ENCODE results near the gene WDR46.

The WDR46 gene

DNA sequence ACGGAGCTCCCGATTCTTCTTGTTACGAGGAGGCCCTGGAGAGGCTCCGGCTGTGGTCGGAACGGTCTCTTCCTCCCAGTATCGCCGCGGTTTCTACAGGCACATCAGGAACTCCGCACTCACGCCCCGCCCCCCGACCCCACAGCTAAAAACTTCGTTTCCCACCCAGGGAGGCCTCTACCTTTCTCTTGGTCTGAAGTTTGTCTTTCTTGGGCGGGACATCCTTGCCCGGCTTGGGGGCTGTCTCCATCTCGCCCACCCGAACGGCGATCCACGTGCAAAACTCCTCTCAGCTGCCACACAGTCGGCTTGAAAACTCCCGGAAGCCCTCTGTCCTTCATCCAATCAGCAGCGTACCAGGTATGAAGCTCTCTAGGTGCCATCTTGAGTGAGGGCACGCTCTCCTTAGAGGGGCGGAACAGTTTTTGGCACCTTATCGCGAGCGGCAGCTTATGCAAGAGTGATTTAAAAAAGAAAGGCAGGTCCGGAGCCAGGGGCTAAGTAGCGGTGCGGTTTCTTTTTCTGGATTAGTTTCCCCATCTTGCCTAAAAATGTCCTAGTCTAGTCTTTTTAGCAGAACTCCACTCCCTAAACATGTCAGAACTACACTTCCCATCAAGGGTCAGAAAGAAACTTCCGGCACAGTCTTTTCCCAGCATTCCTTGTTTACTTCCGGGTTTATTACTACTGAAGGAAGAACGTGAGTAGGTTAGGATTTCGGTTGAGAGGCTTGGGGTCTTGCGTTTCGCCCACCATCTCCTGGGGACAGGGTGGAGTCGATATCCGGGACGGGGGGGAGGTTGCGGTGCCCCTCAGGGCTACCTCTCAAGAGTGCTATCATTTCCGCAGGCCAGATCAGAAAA, at the start of gene WDR46, which contains the start of gene PFDN6:
Gene WDR46, minus strand, starts transcription at position 319 of the 863 bp plus-strand sequence. Its CDS starts 69 bp downstream, at position 250.
Gene PFDN6, plus strand, starts transcription at position 681 of the 863 bp plus-strand sequence. CDS start 256 bp downstream, outside the sequence.
- DNase-seq, result peak; percentile 82

DNA sequence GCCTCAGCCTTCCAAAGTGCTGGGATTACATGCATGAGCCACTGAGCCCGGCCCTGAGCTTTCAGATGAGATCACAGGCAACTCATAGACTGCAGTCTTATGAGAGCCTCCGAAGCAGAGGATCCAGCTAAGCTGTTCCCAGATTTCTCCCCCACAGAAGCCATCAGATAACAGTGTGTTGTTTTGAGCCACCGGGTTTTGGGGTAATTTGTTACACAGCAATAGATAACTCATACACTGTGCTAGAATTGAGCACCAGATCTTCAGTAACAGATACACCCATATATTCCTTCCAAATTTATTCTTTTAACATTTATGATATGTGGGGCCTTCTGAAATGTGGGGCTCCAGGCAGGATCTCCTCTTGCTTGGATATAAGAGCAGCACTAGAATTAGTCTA, 47.5 kb upstream of the WDR46 start:
- DNase-seq, result no peak

DNA sequence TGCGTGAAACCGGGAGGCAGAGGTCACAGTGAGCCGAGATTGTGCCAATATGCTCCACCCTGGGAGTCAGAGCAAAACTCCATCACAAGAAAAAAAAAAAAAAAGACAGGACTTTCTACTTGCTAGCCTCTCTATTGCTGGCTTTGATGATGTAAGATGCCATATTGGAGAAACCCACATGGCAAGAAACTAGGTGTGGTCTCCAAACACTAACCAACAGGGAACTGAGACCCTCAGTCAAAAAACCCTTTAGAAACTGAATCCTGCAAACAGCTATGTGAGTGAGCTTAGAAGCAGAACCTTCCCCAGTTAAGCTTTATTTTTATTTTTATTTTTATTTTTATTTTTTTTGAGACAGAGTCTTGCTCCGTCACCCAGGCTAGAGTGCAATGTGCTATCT, 46.9 kb upstream of the WDR46 start:
- no peak for DNase-seq

GRCh38 chr6:33333666-33334065, 44.6 kb upstream of the WDR46 start:
- DNase-seq, result no peak

- no peak for DNase-seq
Measured at GRCh38 chr6:33330736-33331135, 41.7 kb upstream of the WDR46 start.

DNA sequence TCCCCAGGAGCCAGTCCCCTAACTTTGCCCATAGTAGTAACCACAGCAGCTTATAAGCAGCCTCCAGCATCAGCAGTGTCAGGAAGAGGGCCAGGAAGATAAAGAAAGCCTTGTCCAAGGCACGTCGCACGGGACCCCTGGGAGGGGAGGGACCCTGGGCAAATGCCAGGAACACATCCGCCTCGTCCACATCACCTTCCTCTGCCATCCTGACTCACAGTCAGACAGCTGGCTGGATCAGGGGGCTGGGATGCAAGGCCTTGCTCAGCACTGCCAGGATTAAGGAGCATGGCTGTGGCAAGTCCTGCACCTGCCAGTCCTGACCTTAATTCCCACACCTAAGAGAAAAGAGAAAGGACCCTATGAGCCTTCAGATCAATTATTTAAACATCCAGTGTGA, 40.0 kb upstream of the WDR46 start:
- no peak for DNase-seq

DNA sequence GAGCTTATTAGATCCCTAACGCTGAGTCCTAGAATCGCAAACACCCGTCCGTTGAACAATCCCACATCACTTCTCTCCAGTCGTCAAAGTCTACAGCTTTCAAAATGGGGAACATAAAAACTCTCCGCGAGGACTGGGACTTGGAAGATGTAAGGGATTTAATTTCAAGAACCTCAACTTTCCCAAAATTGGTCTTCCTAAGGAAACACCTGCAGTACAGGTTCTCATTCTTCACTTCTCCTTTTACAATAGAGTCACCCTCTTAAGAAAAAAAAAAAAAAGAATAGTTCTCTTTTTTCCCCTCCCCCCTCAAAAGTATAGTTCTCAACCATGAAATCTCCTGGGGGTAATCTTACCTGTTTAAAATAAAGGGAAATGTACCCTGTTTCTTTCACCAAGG, 35.1 kb upstream of the WDR46 start:
- DNase-seq, result no peak

- DNase-seq, result no peak
Measured at GRCh38 chr6:33323623-33323948, 34.5 kb upstream of the WDR46 start.

- no peak for DNase-seq
Measured at GRCh38 chr6:33321227-33321626, 32.2 kb upstream of the WDR46 start.

- no peak for DNase-seq
Measured at GRCh38 chr6:33320315-33321181, 31.5 kb upstream of the WDR46 start.

GRCh38 chr6:33319939-33320314, 30.9 kb upstream of the WDR46 start:
- no peak for DNase-seq

- DNase-seq, result no peak
Measured at GRCh38 chr6:33318426-33319073, 29.5 kb upstream of the WDR46 start.

GRCh38 chr6:33317669-33318425, 28.8 kb upstream of the WDR46 start, which contains the start of gene ZBTB22:
Gene ZBTB22 (minus strand): TSS chr6:33317744. CDS start chr6:33316916, 828 bp downstream.
- DNase-seq, result peak; percentile 98

DNA sequence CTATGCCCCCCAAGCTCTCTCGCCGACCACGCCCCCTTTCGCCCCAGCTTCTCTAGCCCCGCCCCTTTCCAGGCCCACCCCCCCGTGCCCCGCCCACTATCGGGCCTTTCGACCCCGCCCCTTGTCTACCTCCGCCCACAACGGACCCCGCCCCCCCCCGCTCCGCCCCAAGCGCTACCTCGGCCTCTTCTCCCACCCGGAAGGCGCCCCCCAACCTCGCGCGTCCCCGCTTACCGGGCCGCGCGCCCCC, 28.3 kb upstream of the WDR46 start:
- DNase-seq, result peak; percentile 79

DNA sequence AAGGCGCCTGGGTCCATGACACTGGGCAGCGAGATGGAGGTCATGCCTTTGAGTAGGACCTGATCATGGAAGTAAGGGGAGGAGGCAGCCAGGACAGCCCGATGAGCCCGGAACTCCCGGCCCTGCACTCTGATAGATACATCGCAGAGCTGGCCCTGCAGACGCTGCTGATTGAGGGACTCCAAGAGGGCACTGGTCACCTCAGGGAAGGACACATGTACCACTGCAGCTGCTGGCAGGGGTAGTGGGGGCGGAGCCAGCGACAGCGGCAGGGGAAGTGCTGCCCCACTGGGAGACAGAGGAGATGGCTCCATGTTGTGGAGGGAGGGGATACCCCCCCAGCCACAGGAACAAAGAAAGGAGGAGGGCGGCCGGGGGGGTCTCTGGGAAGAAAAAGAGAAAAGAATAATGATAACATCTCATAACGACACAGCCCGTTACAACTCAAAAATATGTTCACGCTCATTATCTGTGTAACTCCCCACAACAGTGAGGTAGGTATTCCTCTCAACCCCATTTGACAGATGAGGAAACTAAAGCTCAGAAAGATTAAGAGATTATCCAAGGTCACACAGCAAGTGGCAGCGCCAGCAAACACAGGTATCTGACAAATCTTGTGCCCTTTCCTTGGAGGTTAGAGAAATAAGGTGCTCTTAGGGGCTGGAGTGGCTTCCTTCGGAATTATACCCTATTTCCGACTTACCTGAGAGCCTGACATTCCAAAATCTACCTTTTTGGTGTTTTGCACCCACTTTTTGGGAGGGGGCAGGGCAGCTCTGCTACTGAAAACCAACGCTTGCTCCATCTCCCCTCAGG, 27.8 kb upstream of the WDR46 start:
- no peak for DNase-seq

- DNase-seq, result no peak
Measured at GRCh38 chr6:33315793-33316602, 27.0 kb upstream of the WDR46 start.

DNA sequence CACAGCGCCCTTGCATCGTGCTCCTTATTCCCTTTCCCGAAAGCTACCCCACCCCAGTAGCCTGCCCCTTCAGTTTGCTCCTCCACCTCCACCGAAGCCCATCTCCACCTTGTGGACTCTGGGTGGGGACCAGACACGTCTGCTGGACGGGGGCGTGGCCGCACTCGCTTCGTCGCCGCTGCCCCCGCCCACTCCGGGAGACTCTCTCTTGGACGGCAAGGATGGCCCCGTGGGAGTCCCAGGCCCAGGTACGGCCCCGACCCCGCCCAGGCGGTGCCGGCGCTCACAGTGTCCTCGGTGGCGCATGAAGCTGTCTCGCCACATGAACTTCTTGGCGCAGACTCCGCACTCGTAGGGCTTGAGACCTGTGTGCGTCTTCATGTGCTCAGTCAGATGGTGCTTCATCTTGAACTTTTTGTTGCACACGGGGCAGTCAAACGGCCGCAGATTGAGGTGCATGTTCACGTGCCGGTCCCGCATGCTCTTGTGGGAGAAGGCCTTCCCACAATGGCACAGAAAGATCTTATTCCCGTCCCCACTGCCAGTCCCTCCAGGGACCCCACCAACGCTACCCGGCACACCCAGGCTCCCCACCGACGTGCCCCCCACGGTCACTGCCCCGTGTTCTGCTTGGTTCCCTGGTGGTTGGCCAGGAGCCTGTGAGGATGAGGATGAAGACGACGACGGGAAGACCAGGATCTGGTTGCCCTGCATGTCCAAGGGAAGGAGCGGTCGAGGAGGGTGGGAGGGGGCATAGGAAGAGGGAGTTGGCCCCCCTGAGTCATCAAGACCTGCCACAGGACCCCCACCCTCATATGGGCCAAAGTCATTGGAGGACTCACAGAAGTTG, 26.1 kb upstream of the WDR46 start:
- DNase-seq, result peak; percentile 50

DNA sequence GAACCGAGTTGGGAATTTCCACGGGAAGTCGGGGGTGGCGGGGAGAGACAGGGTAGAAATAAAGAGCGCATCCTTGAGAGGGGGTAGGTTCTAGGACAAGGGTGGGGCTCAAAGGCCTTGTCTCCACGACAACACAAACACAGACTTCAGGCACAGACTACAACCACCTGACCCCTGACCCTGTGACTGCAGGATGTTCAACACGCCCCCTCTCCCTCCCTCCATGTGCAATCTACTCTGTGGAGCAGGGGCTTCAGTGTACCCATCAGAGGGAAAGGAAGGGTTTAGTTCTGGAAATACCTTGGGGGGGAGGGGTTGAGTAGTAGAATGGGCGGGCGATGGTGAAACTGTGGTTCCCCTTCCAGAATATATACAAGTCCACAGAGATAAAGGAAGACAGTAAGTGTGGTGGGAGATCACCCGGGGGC, 25.5 kb upstream of the WDR46 start:
- peak; percentile 33 for DNase-seq

- peak; percentile 21 for DNase-seq
Measured at GRCh38 chr6:33313709-33314514, 24.9 kb upstream of the WDR46 start, which contains the start of gene TAPBP. Gene TAPBP (minus strand): TSS chr6:33314078. CDS start chr6:33314041, 37 bp downstream.
